GM10266 (cell line): ENCODE data around the gene CNGA3.

Source experiments
- DNase-seq: peaks from one replicate; pipeline ENCODE4 v3.0.0; 2012; ENCODE audit errors: extremely low spot score
- TF ChIP-seq, protein P1 (sequence below): IDR thresholded peaks from 2 replicates; pipeline ENCODE4 v1.5.1; 2012; ENCODE audit warnings: mild to moderate bottlenecking, low read depth; ENCODE audit not compliant: control insufficient read depth, insufficient read depth; ENCODE audit errors: missing control alignments

Gene CNGA3

DNA sequence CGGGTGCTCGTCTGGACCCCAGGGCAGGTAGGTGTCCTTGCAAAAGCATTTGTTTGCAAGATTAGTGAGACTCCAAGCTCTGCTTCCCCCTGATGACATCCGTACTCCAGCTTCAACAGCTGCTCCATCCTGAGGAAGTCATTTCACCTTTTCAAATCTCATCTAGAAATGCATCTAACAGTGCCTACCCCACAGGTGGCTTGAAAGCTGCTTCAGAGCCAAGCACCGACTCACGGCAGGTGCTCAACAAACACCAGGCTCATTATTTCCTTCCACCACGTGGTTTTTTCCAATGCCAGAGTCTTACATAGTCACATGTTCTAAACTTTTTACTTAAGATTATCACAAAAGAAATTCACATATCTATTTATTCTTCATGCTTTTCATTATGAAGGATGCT is 31.9 kb downstream of the CNGA3 start:
- TF ChIP-seq, protein P1, sequence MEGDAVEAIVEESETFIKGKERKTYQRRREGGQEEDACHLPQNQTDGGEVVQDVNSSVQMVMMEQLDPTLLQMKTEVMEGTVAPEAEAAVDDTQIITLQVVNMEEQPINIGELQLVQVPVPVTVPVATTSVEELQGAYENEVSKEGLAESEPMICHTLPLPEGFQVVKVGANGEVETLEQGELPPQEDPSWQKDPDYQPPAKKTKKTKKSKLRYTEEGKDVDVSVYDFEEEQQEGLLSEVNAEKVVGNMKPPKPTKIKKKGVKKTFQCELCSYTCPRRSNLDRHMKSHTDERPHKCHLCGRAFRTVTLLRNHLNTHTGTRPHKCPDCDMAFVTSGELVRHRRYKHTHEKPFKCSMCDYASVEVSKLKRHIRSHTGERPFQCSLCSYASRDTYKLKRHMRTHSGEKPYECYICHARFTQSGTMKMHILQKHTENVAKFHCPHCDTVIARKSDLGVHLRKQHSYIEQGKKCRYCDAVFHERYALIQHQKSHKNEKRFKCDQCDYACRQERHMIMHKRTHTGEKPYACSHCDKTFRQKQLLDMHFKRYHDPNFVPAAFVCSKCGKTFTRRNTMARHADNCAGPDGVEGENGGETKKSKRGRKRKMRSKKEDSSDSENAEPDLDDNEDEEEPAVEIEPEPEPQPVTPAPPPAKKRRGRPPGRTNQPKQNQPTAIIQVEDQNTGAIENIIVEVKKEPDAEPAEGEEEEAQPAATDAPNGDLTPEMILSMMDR, result no peak
- no peak for DNase-seq

DNA sequence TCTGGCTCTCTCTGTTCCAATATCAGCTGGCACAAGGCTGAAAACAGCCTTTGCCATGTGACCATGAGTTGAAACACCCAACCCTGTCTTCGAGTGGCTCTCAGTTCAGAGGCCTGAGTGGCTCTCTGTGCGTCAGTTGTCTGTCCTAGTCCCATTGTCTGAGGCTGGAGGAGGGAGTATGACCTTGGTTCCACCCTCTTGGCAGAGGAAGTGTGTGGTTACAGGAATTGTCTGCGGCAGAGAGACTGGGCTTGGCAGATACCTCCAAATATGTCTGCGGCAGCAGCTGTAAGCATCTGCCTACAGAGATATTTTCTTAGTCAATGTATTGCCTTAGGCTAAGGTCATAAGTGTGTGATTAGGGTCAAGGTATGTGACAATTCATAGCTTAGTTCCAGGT is 32.6 kb downstream of the CNGA3 start:
- TF ChIP-seq, protein P1, result no peak
- no peak for DNase-seq

DNA sequence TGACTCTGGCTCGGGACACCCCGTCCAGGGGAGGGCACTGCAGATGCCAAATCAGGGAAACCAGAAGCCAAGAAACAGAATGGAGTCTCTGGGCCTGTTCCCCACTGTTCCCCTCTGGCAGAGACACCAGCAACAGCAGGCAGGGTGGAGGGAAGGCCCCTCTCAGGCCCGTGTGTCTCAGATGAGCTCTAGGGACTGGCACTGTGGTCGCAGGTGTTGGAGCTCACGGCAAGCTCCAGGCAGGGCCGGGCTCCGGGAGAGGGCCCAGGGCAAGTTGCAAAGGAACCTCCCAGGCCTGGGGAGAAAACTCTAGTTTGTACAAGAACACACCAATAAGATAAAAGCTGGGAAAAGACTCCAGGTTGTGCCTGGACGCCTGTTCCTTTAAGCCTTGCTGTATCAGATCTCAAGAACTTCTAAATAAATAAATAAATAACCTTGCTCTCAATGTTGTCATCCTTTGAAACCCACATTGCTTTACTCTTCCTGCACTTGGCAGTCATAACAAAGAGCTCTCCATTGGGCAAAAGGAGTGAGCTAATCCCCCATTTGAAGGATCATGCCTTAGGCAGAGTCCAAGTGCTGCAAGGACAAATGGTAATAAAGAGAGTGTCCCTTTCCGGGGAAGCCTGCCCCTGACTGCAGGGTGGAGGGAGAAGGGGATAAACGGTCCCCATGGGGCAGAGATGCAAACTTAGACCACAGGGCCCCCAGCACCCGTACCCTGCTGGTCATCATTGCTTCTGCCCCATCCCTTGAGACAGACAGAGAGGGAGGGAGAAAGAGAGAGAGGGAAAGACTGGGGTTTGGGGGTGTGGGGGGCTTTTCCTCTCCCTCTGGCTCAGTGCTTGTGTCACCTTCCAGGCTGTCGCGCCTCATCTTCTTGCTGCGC is 33.3 kb downstream of the CNGA3 start:
- TF ChIP-seq, protein P1, result no peak

DNA sequence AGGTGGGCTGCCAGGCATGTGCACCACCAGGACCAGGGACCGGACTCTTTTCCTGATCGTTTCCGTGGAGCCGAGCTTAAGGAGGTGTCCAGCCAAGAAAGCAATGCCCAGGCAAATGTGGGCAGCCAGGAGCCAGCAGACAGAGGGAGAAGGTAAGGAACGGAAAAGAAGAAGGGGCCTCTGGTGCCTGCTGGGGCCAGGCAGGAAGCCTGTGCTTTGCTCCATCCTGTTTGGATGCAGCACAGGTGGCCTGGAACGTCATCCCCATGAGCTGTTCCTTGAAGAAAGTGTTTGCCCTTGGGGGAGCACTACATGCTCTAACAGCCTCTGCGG is 33.9 kb downstream of the CNGA3 start:
- TF ChIP-seq, protein P1, result no peak
- no peak for DNase-seq

More for the DNA sequence above, 33.3 kb downstream of the CNGA3 start:
- DNase-seq, result no peak

DNA sequence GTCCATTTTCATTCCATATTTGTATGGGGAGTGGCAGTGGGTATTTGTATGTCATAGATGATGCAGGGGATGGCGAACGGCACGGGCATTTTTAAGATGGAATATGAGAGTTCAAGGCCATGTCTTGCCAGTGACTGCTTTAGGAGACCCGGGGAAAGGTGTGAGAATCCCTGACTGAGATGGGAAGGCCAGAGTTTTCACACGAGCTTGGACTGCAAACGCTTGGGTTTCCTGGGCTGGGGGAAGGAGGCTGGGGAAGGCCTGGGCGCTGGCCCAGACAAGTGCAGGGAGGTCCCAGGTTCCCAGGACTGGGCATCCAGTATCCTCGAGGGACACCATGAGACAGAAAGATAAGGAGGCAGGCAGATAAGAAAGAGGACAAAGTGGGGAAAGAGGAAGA is 35.2 kb downstream of the CNGA3 start:
- DNase-seq, result no peak
- TF ChIP-seq, protein P1, result no peak

DNA sequence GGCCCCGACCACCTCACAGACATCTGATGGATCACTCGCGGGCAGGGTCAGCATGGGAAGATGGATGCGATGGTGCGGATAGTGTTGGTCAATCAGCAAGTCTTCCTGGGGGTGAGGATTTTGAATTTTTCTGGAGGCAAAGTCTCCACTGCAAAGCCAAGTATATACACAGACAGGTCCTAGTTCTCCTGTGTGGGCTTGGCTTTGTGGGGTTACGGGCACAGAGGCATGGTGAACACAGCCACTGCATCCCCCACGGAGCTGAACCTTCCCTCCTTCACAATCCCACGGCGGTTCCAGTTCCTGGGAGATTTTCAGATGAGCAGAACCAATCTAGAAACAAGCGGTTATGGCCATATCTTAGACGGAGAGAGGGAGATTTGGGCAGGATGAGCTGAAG is 35.8 kb downstream of the CNGA3 start:
- DNase-seq, result no peak

DNA sequence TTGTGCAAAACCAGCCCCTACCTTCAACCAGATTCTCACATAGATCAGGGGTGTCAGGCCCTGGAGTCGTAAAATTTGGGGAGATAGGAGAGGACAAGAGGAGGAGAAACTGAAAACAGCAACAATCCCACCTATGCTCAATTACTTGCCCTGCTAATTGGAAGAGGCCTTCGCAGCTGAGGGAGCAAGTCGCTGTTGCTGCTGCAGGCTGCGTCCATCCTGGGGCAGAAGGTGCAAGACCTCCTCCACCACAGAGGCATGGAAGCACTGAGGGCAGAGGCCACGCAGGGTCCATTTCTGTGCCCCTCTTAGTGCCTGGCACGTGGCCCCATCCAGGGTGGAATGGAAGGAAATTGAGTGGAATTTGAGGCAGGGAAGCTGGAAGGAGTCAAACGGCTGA is 36.5 kb downstream of the CNGA3 start:
- no peak for DNase-seq
- TF ChIP-seq, protein P1, result no peak

More for the DNA sequence above, 35.8 kb downstream of the CNGA3 start:
- TF ChIP-seq, protein P1, result no peak
